Ovary (tissue), 9 donors: Measurements from ENCODE around the gene PRELID2. TPM values are rescaled to one million over a fixed set of nuclear protein-coding genes. Genes with fewer than 3 reads are reported as not detected.

ENCODE experiments used
- DNase-seq, 5 donors: peaks; one replicate each; pipeline ENCODE4 v3.0.0-alpha.2; 2019 to 2020
- H3K27ac ChIP-seq, 2 donors: fragments of 200-600 bp; one replicate each; pipeline versions ENCODE4 v1.5.1 to v1.8.0; 2019 to 2022
- H3K27me3 ChIP-seq: fragments of 200-600 bp; one replicate; pipeline ENCODE4 v1.8.0; 2022
- H3K36me3 ChIP-seq: fragments of 200-600 bp; sonication (generic); one replicate; pipeline ENCODE4 v1.5.1; 2019
- H3K4me1 ChIP-seq: one replicate; pipeline ENCODE4 v1.8.1; 2013; ENCODE audit warnings: mild to moderate bottlenecking, moderate library complexity; ENCODE audit not compliant: insufficient read depth
- H3K4me3 ChIP-seq: fragments of 200-600 bp; sonication (generic); one replicate; pipeline ENCODE4 v1.5.1; 2017
- H3K9me3 ChIP-seq, 2 donors: fragments of 200-600 bp in 1 of 2; sonication (generic) in 1 of 2; one replicate each; pipeline versions ENCODE4 v1.5.1 to v1.8.1; 2013 to 2019; ENCODE audit warnings: mild to moderate bottlenecking in 1 of 2, moderate library complexity in 1 of 2
- EP300 ChIP-seq: sonication (generic); formaldehyde crosslinking; IDR thresholded peaks from one replicate; pipeline ENCODE4 v1.6.1; 2017; ENCODE audit warnings: antibody characterized with exemption
- POLR2A ChIP-seq: fragments of 450-650 bp; IDR thresholded peaks from one replicate; pipeline ENCODE4 v1.6.1; 2017; ENCODE audit warnings: antibody characterized with exemption, mild to moderate bottlenecking, moderate library complexity
- WGBS, 3 donors: extraction: QIAGEN DNeasy Blood & Tissue Kit in 1 of 3; methylation state at CpG; one replicate each; pipeline versions ENCODE4 v1.1.5 to v1.1.7; 2013 to 2017; 5-methylcytosine and 5-hydroxymethylcytosine counted together
- intact Hi-C, 4 donors: fragments of 100-400 bp; cut with DNase I; formaldehyde crosslinking; loops; one replicate each; pipeline versions ENCODE4 v1.11.0 to v1.15.1; 2022 to 2023
- polyA plus RNA-seq, 2 donors: library from polyadenylated mRNA; stranded (reverse); fragments of 200-250 nt in 1 of 2; fragments of 350-450 nt in 1 of 2; fragmentation: Illumina TruSeq in 1 of 2; extraction: RNeasy Lipid Tissue Mini Kit (QIAGEN cat#74804) in 1 of 2; gene quantifications; one replicate each; pipeline ENCODE4 v1.2.3, GENCODE V29; 2013 to 2014
- total RNA-seq, 7 donors: library from RNA; depleted of rRNA in 2 of 7; stranded (reverse); fragments of >200 nt in 2 of 7; fragmentation: NEBNext Ultra II Directional in 3 of 7; extraction: Animal tissue kit (Norgen Biotek cat#: 25700) in 3 of 7; gene quantifications; one replicate each; pipeline versions ENCODE4 v1.1.0 to v1.2.4, GENCODE V29; 2016 to 2023
- TF ChIP-seq, protein P1 (sequence below), 3 donors: fragments of 450-650 bp in 2 of 3; fragments of 200-600 bp in 1 of 3; IDR thresholded peaks; one replicate each; pipeline versions ENCODE4 v1.5.1 to v1.8.0; 2016 to 2022; ENCODE audit warnings: antibody characterized with exemption in 3 of 3, mild to moderate bottlenecking in 1 of 3
- donor health status: DM: no; HTN: no; CAD: no; lungs with moderate emphysema.
- donor health status: DM: no; HTN: no; CAD: no.
- donor health status: Bipolar disorder and iron deficiency.
- donor health status: DM: yes; HTN: yes; CAD: no.
- donor health status: DM: no; HTN: no; CAD: no.
- donor health status: DM: yes; HTN: yes; CAD: no.

The PRELID2 gene
- total and polyA plus RNA-seq, 9 donors = 5.4 to 49.7 (median 28.4) TPM

DNA sequence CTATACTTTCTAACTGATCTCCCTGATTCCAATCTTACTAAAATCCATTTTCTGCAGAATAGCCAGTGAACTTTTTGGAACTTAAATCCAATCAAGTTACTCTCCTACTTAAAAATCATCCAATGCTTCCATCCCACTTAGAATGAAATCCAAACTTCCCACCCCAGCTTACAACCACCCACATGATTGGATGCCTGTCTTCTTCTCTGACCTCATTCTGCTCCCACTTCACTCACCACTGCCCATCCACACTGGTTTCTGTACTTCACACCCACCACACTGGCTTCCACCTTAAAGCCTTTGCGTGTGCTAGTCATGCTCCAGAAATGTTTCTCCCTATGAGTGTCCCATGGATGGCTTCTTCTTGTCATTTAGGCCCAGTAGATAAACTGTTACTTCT lies 119.7 kb downstream of the PRELID2 start:
- Histone ChIP-seq H3K27ac (no peak overlapping the region), H3K4me1 (peaks cover 1% of the 10 kb centered on the region), H3K4me3 (no peak overlapping the region), H3K9me3 (no peaks in the 10 kb centered on the region), H3K36me3 (no peaks in the 10 kb centered on the region), H3K27me3 (no peaks in the 10 kb centered on the region)
- intact Hi-C loops = no loop called here
- no peak for DNase-seq
- no peak for TF ChIP-seq POLR2A
- TF ChIP-seq, protein P1, sequence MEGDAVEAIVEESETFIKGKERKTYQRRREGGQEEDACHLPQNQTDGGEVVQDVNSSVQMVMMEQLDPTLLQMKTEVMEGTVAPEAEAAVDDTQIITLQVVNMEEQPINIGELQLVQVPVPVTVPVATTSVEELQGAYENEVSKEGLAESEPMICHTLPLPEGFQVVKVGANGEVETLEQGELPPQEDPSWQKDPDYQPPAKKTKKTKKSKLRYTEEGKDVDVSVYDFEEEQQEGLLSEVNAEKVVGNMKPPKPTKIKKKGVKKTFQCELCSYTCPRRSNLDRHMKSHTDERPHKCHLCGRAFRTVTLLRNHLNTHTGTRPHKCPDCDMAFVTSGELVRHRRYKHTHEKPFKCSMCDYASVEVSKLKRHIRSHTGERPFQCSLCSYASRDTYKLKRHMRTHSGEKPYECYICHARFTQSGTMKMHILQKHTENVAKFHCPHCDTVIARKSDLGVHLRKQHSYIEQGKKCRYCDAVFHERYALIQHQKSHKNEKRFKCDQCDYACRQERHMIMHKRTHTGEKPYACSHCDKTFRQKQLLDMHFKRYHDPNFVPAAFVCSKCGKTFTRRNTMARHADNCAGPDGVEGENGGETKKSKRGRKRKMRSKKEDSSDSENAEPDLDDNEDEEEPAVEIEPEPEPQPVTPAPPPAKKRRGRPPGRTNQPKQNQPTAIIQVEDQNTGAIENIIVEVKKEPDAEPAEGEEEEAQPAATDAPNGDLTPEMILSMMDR (IDR thresholded peaks at IDR 0.05) = no peak
- no peak for TF ChIP-seq EP300
- 100% methylated on average over 1 of the region's 1 CpG for WGBS, 3 donors

DNA sequence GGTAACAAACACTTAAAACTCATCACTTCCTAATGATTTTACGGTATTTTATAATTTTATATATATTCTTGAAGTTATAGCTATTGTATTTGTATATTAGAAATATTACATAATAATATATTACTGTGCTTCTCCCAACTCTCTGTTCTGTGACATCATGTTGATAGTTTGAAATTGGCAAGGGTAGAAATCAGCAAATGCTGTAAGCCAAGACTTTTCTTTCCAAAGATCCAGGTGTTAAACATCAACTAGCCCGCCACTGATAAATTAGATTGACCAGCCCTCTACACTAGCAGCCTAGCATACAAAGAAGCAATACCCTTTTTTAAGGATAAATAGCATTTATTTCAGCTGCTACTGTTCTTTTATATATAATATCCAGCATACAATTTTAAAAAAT lies 122.9 kb downstream of the PRELID2 start:
- H3K9me3 ChIP-seq = no peaks in the 10 kb centered on the region
- H3K4me3 ChIP-seq = no peak overlapping the region
- H3K27me3 ChIP-seq = no peaks in the 10 kb centered on the region
- WGBS, 3 donors = 60 to 74% (median 70%) methylated on average over 2 of the region's 2 CpGs
- TF ChIP-seq, protein P1 (IDR thresholded peaks at IDR 0.05) = no peak
- TF ChIP-seq POLR2A = no peak
- TF ChIP-seq EP300 = no peak
- H3K27ac ChIP-seq = no peak overlapping the region
- H3K4me1 ChIP-seq = peaks cover 1% of the 10 kb centered on the region
- intact Hi-C loops = no loop called here
- no peaks in the 10 kb centered on the region for H3K36me3 ChIP-seq
- no peak for DNase-seq

DNA sequence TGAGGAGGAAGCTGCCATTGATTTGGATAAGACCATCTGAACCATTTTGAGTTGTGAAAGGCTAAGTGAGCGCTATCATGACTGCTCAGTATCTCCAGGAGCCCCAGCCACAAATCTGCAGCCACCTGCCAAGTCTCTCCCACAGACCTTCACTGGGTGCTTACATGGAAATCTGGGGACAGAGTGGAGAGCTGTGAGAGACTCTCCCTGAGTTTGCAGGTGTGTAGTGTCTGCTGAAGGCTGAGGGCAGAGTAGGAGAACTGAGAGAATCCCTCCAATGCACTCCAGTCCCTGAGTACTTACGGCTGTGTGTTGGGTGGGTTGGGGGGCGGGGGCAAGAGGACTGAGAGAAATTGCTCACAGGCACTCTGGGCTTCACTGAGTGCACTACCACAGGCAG lies 123.7 kb downstream of the PRELID2 start:
- H3K36me3 ChIP-seq = no peaks in the 10 kb centered on the region
- no peaks in the 10 kb centered on the region for H3K9me3 ChIP-seq
- TF ChIP-seq, protein P1 (IDR thresholded peaks at IDR 0.05) = no peak
- TF ChIP-seq EP300 (no peak), POLR2A (no peak)
- intact Hi-C loops = no loop called here
- DNase-seq = no peak
- H3K27ac ChIP-seq = no peak overlapping the region
- WGBS, 3 donors = 95 to 99% (median 98%) methylated on average over 3 of the region's 3 CpGs
- H3K4me1 ChIP-seq = peaks cover 1% of the 10 kb centered on the region
- no peaks in the 10 kb centered on the region for H3K27me3 ChIP-seq
- H3K4me3 ChIP-seq = no peak overlapping the region

Other genes with a start within 250 kb of the PRELID2 start
- not detected for gene GRXCR2, start 37.7 kb upstream of the PRELID2 start, total RNA-seq
- not detected for gene GRXCR2, start 37.7 kb upstream of the PRELID2 start, polyA plus RNA-seq
- 1 to 10 TPM in 3 of 7 donors, under 1 TPM in 4; 0.30 to 6.5 (median 0.81) TPM for gene SH3RF2, start 101.2 kb upstream of the PRELID2 start, total RNA-seq
- gene SH3RF2, start 101.2 kb upstream of the PRELID2 start, polyA plus RNA-seq = 1 to 10 TPM in 1 of 2 donors, under 1 TPM in 1; 0.52 to 1.5 TPM